Endothelial cell of umbilical vein (primary cell): ENCODE data around the gene LAMP1. TPM values are rescaled to one million over a fixed set of nuclear protein-coding genes. Genes with fewer than 3 reads are reported as not detected.

ENCODE experiments used
- BruUV-seq: library from RNA; stranded (reverse); fragments of 400-500 nt; replicated peaks from 2 replicates; lab custom pipeline; 2021; lab: Mats Ljungman, UMichigan
- CTCF ChIA-PET: fragments of 300-600, 350-600 bp; sonication (Branson Sonifier 250); formaldehyde crosslinking; loops from one replicate; lab custom pipeline; 2021; ENCODE audit warnings: antibody characterized with exemption, inconsistent platforms; lab: Charles Lee
- POLR2A ChIA-PET: fragments of 300-600, 350-600 bp; sonication (Branson Sonifier 250); formaldehyde crosslinking; loops from one replicate; lab custom pipeline; 2021; ENCODE audit warnings: antibody characterized with exemption, inconsistent platforms; lab: Charles Lee
- DNase-seq: peaks from one replicate; pipeline ENCODE4 v3.0.0-alpha.2; 2011; ENCODE audit warnings: low read depth, low spot score
- FAIRE-seq: peaks from 2 replicates; lab custom pipeline; 2011; peaks lifted over from hg19 to GRCh38; lab: Jason Lieb, UNC
- H2AFZ ChIP-seq: 2 replicates; pipeline ENCODE4 v1.6.0; 2012; ENCODE audit warnings: low read depth, low read length, control low read depth, inconsistent platforms
- H3K27ac ChIP-seq: 2 replicates; pipeline ENCODE4 v1.5.1; 2011; ENCODE audit warnings: low read depth, mild to moderate bottlenecking, control low read depth, low read length, moderate library complexity; ENCODE audit not compliant: insufficient read depth
- H3K27me3 ChIP-seq, 2 experiments: 2 replicates each; pipeline versions ENCODE4 v1.6.0 to v1.6.1; 2011; ENCODE audit warnings: low read length in 2 of 2, mixed read lengths in 1 of 2; ENCODE audit not compliant: control insufficient read depth in 2 of 2, insufficient read depth in 2 of 2
- H3K36me3 ChIP-seq, 2 experiments: 2 replicates in 1 of 2; 3 replicates in 1 of 2; pipeline ENCODE4 v1.5.1; 2011; ENCODE audit warnings: low read length in 2 of 2, mild to moderate bottlenecking in 1 of 2, moderate library complexity in 1 of 2; ENCODE audit not compliant: control insufficient read depth in 2 of 2, insufficient read depth in 2 of 2; ENCODE audit errors: extremely low read depth in 1 of 2
- H3K4me1 ChIP-seq: 3 replicates; pipeline ENCODE4 v1.5.1; 2011; ENCODE audit warnings: mild to moderate bottlenecking, low read length; ENCODE audit not compliant: control insufficient read depth, insufficient read depth; ENCODE audit errors: extremely low read depth
- H3K4me2 ChIP-seq: 2 replicates; pipeline ENCODE4 v1.6.1; 2011; ENCODE audit warnings: low read length, control low read depth, mixed read lengths; ENCODE audit not compliant: insufficient read depth
- H3K4me3 ChIP-seq, 3 experiments: fragments of 200-600 bp in 1 of 3; sonication (generic), shearing (Covaris generic) in 1 of 3; replicated peaks in 1 of 3; 2 replicates each; pipeline ENCODE4 v1.5.1; 2011 to 2016; ENCODE audit warnings: control low read depth in 3 of 3, low read length in 3 of 3, mild to moderate bottlenecking in 2 of 3, inconsistent platforms in 1 of 3, low read depth in 1 of 3, moderate library complexity in 1 of 3; ENCODE audit not compliant: insufficient read depth in 1 of 3
- H3K79me2 ChIP-seq: 2 replicates; pipeline ENCODE4 v1.6.0; 2012; ENCODE audit warnings: low read length, inconsistent platforms; ENCODE audit not compliant: control insufficient read depth, insufficient read depth
- H3K9ac ChIP-seq: replicated peaks from 2 replicates; pipeline ENCODE3; 2011; ENCODE audit warnings: low read length, control low read depth; ENCODE audit not compliant: insufficient read depth; ENCODE audit errors: extremely low read depth
- H3K9me1 ChIP-seq: replicated peaks from 3 replicates; pipeline ENCODE4 v1.6.0; 2011; ENCODE audit warnings: mild to moderate bottlenecking, low read length; ENCODE audit not compliant: control insufficient read depth, insufficient read depth; ENCODE audit errors: extremely low read depth
- H3K9me3 ChIP-seq: replicated peaks from 2 replicates; pipeline ENCODE4 v1.5.1; 2012; ENCODE audit warnings: low read length, inconsistent platforms; ENCODE audit not compliant: control insufficient read depth, insufficient read depth
- H4K20me1 ChIP-seq: replicated peaks from 2 replicates; pipeline ENCODE3; 2011; ENCODE audit warnings: mild to moderate bottlenecking, low read length; ENCODE audit not compliant: control insufficient read depth, insufficient read depth; ENCODE audit errors: extremely low read depth
- CTCF ChIP-seq, 2 donors: IDR thresholded peaks; 1 replicate in 1 of 2; 2 replicates in 1 of 2; pipeline ENCODE4 v1.5.1; 2011; ENCODE audit warnings: low read length in 2 of 2, mild to moderate bottlenecking in 2 of 2, moderate library complexity in 2 of 2, control low read depth in 1 of 2, inconsistent platforms in 1 of 2, low read depth in 1 of 2; ENCODE audit not compliant: insufficient read depth in 1 of 2; ENCODE audit errors: extremely low read depth in 1 of 2
- EZH2 ChIP-seq: IDR thresholded peaks from 2 replicates; pipeline ENCODE4 v1.6.1; 2012; ENCODE audit warnings: borderline replicate concordance, low read depth, mild to moderate bottlenecking, moderate library complexity, low read length, inconsistent platforms; ENCODE audit not compliant: severe bottlenecking
- FOS ChIP-seq: IDR thresholded peaks from 2 replicates; pipeline ENCODE4 v1.6.1; 2011; ENCODE audit warnings: mild to moderate bottlenecking, low read length, moderate library complexity, borderline replicate concordance; ENCODE audit not compliant: insufficient read depth
- GATA2 ChIP-seq: IDR thresholded peaks from 2 replicates; pipeline ENCODE4 v1.7.0; 2011; ENCODE audit warnings: low read depth, mild to moderate bottlenecking, moderate library complexity, mixed read lengths, low read length; ENCODE audit not compliant: insufficient read length, insufficient read depth
- JUN ChIP-seq: IDR thresholded peaks from 2 replicates; pipeline ENCODE4 v1.6.1; 2011; ENCODE audit warnings: borderline replicate concordance, low read depth; ENCODE audit not compliant: insufficient read length, insufficient read depth
- MAX ChIP-seq: IDR thresholded peaks from 2 replicates; pipeline ENCODE4 v1.6.1; 2011; ENCODE audit not compliant: insufficient read depth, insufficient read length
- MYC ChIP-seq: IDR thresholded peaks from one replicate; pipeline ENCODE4 v1.6.1; 2011; ENCODE audit warnings: mild to moderate bottlenecking, low read depth, low read length
- POLR2A ChIP-seq: IDR thresholded peaks from 2 replicates; pipeline ENCODE4 v1.6.1; 2012; ENCODE audit warnings: low read depth, mild to moderate bottlenecking, control low read depth, low read length
- POLR2AphosphoS5 ChIP-seq: IDR thresholded peaks from 2 replicates; pipeline ENCODE4 v1.6.1; 2012; ENCODE audit warnings: low read depth, mild to moderate bottlenecking, control low read depth, low read length, moderate library complexity; ENCODE audit not compliant: insufficient read depth
- dilution Hi-C: fragments of 300-500 bp; cut with MboI; formaldehyde crosslinking; loops from one replicate; pipeline ENCODE4 v1.15.0; 2019; ENCODE audit warnings: low sequenced_read_pairs; ENCODE audit not compliant: extremely low pct_ligation_motif_present
- intact Hi-C: fragments of 100-400 bp; cut with micrococcal nuclease; formaldehyde crosslinking; loops from one replicate; pipeline ENCODE4 v1.10.0; 2022
- polyA plus RNA-seq, 4 experiments: library from polyadenylated mRNA; depleted of rRNA in 3 of 4; stranded (reverse) in 3 of 4; unstranded in 1 of 4; fragments of >200 nt; gene quantifications; 2 replicates each; pipeline versions ENCODE4 v1.2.1 to v1.2.3, GENCODE V29; 2011 to 2012; ENCODE audit warnings: missing spikeins in 1 of 4
- total RNA-seq: library from RNA; stranded (reverse); gene quantifications from 2 replicates; pipeline ENCODE4 v1.2.3, GENCODE V29; 2021

The LAMP1 gene
- total and polyA plus RNA-seq, 2 donors (not counting 3 experiments of a cell fraction or from before 2014, with no cell fraction given) = 262 to 285 TPM

- dilution Hi-C loops (no loop called here), intact Hi-C loops (loop anchor here (2.0 kb wide), 1 partner anchor 193 kb away; the partner anchor contains the start of gene DCUN1D2)
- Histone ChIP-seq H3K9me1 (no peaks in the 10 kb centered on the region), H3K4me2 (peak overlapping the region; percentile 87), H3K4me3 (peak overlapping the region; percentile 51 to 93 (median 82)), H3K36me3 (no peaks in the 10 kb centered on the region), H3K27ac (peak overlapping the region; percentile 52), H3K79me2 (peaks cover 51% of the 10 kb centered on the region), H4K20me1 (no peaks in the 10 kb centered on the region), H3K9ac (peak overlapping the region; percentile 95), H3K27me3 (peaks cover 3 to 6% of the 10 kb centered on the region in 2 experiments), H2AFZ (peak overlapping the region; percentile 67), H3K4me1 (peaks cover 11% of the 10 kb centered on the region), H3K9me3 (no peaks in the 10 kb centered on the region)
- TF ChIP-seq MYC = no peak
- TF ChIP-seq EZH2 = no peak
- no peak for TF ChIP-seq FOS
- DNase-seq (peak; percentile 28), FAIRE-seq (peak; percentile 55)
- BruUV-seq = no TSS peak
- POLR2A ChIA-PET = no interaction called here
- CTCF ChIA-PET = interaction anchor here (1.0 kb wide), 1 partner anchor 8 kb away, joined by 3 read pairs; no protein-coding TSS in a partner anchor
Observed at GRCh38 chr13:113297370-113298042, 467 bp downstream of the LAMP1 start.

DNA sequence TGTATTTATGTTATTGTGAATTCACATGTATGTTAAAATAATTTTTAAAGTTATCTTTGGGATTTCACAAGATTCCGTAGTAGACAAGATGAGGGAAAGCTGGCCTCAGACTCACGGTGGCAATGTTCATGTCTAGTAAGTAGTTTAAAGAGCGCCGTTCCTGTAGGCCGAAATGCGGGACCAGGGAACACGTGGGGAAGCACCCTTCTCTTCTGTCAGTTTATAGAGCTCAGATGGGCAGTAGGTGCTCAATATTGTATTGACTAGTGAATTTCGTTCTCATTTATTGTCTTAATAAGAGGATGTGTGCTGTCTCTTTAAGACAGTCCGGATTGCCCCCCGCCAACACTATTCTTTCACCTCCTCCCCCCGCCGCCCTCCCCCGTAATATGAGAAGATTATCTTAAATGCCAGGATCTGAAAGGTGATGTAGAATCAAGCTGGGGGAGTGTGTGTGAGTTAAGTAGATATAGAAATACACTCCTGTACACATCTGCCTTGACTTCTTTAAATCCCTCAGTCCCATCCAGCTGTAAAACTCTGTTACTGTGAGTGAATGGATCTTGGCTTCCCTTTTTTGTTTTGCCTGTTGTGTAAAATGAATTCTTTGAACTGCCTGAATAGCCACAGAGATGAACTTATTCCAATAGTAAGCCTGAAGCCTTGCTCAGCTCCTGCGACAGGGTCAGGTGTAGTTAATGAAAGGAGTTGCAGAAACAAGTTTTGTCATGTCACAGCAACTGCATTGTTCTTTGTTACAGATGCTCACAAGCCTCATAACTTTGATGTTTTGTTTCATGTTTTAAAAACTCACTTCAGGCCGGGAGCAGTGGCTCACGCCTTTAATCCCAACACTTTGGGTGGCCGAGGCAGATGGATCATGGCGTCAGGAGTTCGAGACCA lies 1.3 kb downstream of the LAMP1 start:
- Histone ChIP-seq H3K36me3 (no peaks in the 10 kb centered on the region), H3K4me1 (peaks cover 11% of the 10 kb centered on the region), H4K20me1 (no peaks in the 10 kb centered on the region), H3K27me3 (peaks cover under 1 to 3% of the 10 kb centered on the region in 2 experiments), H3K9me3 (no peaks in the 10 kb centered on the region), H3K79me2 (peaks cover 59% of the 10 kb centered on the region), H2AFZ (no peak overlapping the region), H3K4me3 (peak overlapping the region; percentile 51 to 93 (median 82)), H3K4me2 (peak overlapping the region; percentile 87), H3K27ac (peak overlapping the region; percentile 52), H3K9me1 (no peaks in the 10 kb centered on the region), H3K9ac (peak overlapping the region; percentile 95)
- DNase-seq (peak; percentile 14), FAIRE-seq (peak; percentile 33)
- intact Hi-C loops = no loop called here
- ChIA-PET CTCF (interaction anchor here (1.0 kb wide), 1 partner anchor 9 kb away, joined by 3 read pairs; no protein-coding TSS in a partner anchor), POLR2A (interaction anchor here (0.7 kb wide), 1 partner anchor 195 kb away, joined by 3 read pairs; no protein-coding TSS in a partner anchor)
- no peak for TF ChIP-seq MYC
- no peak for TF ChIP-seq FOS
- TF ChIP-seq JUN = no peak
- no peak for TF ChIP-seq POLR2A
- TF ChIP-seq POLR2AphosphoS5 = no peak
- no peak for TF ChIP-seq EZH2
- TF ChIP-seq GATA2 = no peak
- no peak for TF ChIP-seq MAX
- no peak for TF ChIP-seq CTCF (IDR thresholded peaks at IDR 0.05; ENCODE audit: extremely low read depth in 1 of 2, insufficient read depth in 1 of 2, low read depth in 1 of 2, low read length in 2 of 2)
- dilution Hi-C loops = no loop called here
- BruUV-seq = TSS peak; percentile 46
